Measurements from ENCODE around the gene CTSA. TPM values are rescaled to one million over a fixed set of nuclear protein-coding genes. Genes with fewer than 3 reads are reported as not detected.

The CTSA gene
- total and polyA plus RNA-seq, 9 of the 15 experiments (the other 6 are each of a cell fraction or from before 2014, with no cell fraction given), result 8.8 to 61.7 (median 28.3) TPM

DNA sequence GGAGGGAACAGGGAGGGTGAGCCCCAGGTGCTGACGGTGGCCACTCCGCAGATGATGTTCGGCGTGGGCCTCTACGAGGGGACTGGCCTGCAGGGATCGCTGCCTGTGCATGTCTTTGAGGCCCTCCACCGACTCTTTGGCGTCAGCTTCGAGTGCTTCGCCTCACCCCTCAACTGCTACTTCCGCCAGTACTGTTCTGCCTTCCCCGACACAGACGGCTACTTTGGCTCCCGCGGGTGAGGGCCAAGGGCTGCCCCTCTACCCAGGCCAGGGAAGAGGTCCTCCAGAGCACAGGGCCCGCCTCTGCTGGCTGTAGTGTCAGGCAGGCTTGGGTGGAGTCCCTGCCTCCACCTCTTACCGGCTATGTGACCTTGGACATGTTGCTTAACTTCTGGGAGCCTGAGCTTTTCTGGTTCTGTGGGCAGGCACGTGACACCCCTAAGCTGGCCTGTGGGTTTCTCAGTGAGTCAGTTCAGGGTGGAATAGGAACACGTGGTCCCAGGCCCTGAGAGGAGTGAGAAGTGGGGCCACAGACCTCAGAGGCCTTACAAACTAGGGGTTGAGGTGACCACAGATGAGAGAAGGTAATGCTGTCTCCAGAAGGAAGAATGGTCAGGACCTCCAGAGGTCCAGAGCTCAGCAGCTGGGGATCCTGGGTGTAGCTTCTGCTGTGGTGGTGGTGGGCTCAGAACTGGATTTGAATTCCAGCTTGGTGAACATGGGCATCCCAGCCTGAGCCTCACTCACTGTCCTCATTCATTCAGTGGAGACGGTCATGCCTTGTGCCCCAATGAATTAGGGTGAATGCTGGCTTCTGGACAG lies 55.2 kb downstream of the CTSA start (continued):
- peak; percentile 29; the same call in 1 of the 2 replicates for TF ChIP-seq RAD51 (IDR thresholded peaks at IDR 0.05; ENCODE audit: borderline replicate concordance, low read depth)
- TF ChIP-seq SMARCB1 (IDR thresholded peaks at IDR 0.05; ENCODE audit: insufficient read length, low read depth), result no peak
- peak in 1 of 2 experiments; percentile 16 for TF ChIP-seq E2F6 (IDR thresholded peaks at IDR 0.05; ENCODE audit: borderline replicate concordance in 1 of 2, extremely low read depth in 1 of 2, insufficient read depth in 1 of 2, insufficient read length in 1 of 2, low read depth in 1 of 2, low read length in 1 of 2, poor library complexity in 1 of 2, severe bottlenecking in 1 of 2)
- peak; percentile 37 for TF ChIP-seq RBFOX2 (IDR thresholded peaks at IDR 0.05; ENCODE audit: low read depth, low read length)

- Histone ChIP-seq H3K9me3 (replicated peaks; ENCODE audit: control insufficient read depth, insufficient read depth, low read depth, low read length) (no peaks in the 10 kb centered on the region), H3K9me1 (ENCODE audit: control insufficient read depth, insufficient read depth, low read length) (peaks cover 8% of the 10 kb centered on the region), H3K27me3 (ENCODE audit: control insufficient read depth in 2 of 2, insufficient read depth in 2 of 2, low read length in 2 of 2) (no peaks in the 10 kb centered on the region), H3K4me3 (no peak overlapping the region), H3K79me2 (ENCODE audit: control insufficient read depth, insufficient read depth, low read length) (no peaks in the 10 kb centered on the region), H3K9ac (ENCODE audit: insufficient read depth in 1 of 2, low read depth in 2 of 2, low read length in 2 of 2) (no peak overlapping the region), H3K36me3 (ENCODE audit: control insufficient read depth, insufficient read depth, low read length) (peaks cover 95% of the 10 kb centered on the region), H3K4me1 (replicated peaks in 1 of 2; ENCODE audit: control insufficient read depth in 2 of 2, insufficient read depth in 2 of 2, low read length in 2 of 2) (peaks cover 20 to 49% of the 10 kb centered on the region in 2 experiments), H3K27ac (ENCODE audit: extremely low read depth, low read depth, low read length) (no peak overlapping the region), H3K4me2 (ENCODE audit: insufficient read depth, low read length) (no peak overlapping the region), H4K20me1 (replicated peaks; ENCODE audit: control insufficient read depth, insufficient read depth, low read length) (peaks cover 13% of the 10 kb centered on the region; the same call in 1 of the 2 replicates), H2AFZ (ENCODE audit: low read depth, low read length) (no peak overlapping the region)
- WGBS (ENCODE audit: insufficient coverage, low coverage, missing lambda C conversion rate), result 96% methylated on average over 23 of the region's 29 CpGs
- BruUV-seq (replicated peaks), result no TSS peak
- FAIRE-seq (no peak), ATAC-seq (no peak), DNase-seq (ENCODE audit: extremely low read depth in 1 of 4, low spot score in 3 of 4) (no peak)
- ChIA-PET POLR2A (interaction anchor here (2.1 to 3.7 kb wide), 3 partner anchors 12 to 23 kb away, joined by 5 to 20 read pairs (median 16); partner anchors contain the start of gene PCIF1), CTCF (ENCODE audit: low intra/inter-chr PET ratio) (no interaction called here)
- in situ Hi-C loops (cut with MboI), result no loop called here
- intact Hi-C loops (cut with micrococcal nuclease), result no loop called here
- no peak for TF ChIP-seq MAFF (IDR thresholded peaks at IDR 0.05; ENCODE audit: low read length)
- no peak for TF ChIP-seq RFX5 (IDR thresholded peaks at IDR 0.05; ENCODE audit: low read depth, low read length)
- TF ChIP-seq IRF1 (CRISPR knock-in tag; IDR thresholded peaks at IDR 0.05; ENCODE audit: borderline replicate concordance), result no peak
- TF ChIP-seq NFATC3 (IDR thresholded peaks at IDR 0.05), result no peak
- TF ChIP-seq LEF1 (IDR thresholded peaks at IDR 0.05), result no peak
- no peak for TF ChIP-seq NFIX (CRISPR knock-in tag; IDR thresholded peaks at IDR 0.05; ENCODE audit: low read depth)
- no peak for TF ChIP-seq ZBTB2 (IDR thresholded peaks at IDR 0.05)
- TF ChIP-seq HMG20B (CRISPR knock-in tag; IDR thresholded peaks at IDR 0.05), result no peak
- peak; percentile 13; the same call in 1 of the 2 replicates for TF ChIP-seq RBFOX2 (IDR thresholded peaks at IDR 0.05; ENCODE audit: low read depth, low read length)
- no peak for TF ChIP-seq BDP1 (IDR thresholded peaks at IDR 0.05; ENCODE audit: insufficient read depth, insufficient read length)
- no peak for TF ChIP-seq ZNF165 (CRISPR knock-in tag; IDR thresholded peaks at IDR 0.05; ENCODE audit: borderline replicate concordance)
- TF ChIP-seq TAF9B (IDR thresholded peaks at IDR 0.05; ENCODE audit: partially characterized antibody), result no peak
Observed at GRCh38 chr20:45947110-45947866, 56.2 kb downstream of the CTSA start.

All from K562 (cell line).